ENCODE data around the gene LCE3E.
"Not testable (repeated sequence)": the region's sequence is repeated elsewhere in the genome, so short reads cannot be mapped to it uniquely, and the experiment has no call there.

LCE3E gene

DNA sequence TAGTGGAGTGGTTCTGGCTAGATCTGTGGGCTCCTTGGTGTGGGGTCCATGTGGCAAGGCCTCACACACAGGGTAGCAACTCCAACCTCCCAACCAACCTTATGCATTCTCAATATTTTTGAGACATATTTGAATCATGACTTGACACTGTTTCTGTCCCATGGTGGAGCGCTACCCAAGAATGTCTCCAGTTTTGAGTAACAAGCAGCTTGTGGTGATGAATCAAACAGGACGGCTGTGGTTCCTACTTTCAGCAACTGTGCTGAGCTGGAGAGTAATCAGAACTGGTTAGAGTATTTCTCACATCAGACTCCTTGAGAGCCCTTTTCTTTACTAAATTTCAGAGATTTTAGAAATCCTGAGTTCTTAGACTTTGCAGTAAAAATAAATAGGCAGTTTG lies 10.6 kb upstream of the LCE3E start:
- no peak overlapping the region for H3K4me3 ChIP-seq (replicated peaks; ENCODE audit: low read depth, low read length)
- DNase-seq (ENCODE audit: low read depth) = no peak
- TF ChIP-seq, protein P1, sequence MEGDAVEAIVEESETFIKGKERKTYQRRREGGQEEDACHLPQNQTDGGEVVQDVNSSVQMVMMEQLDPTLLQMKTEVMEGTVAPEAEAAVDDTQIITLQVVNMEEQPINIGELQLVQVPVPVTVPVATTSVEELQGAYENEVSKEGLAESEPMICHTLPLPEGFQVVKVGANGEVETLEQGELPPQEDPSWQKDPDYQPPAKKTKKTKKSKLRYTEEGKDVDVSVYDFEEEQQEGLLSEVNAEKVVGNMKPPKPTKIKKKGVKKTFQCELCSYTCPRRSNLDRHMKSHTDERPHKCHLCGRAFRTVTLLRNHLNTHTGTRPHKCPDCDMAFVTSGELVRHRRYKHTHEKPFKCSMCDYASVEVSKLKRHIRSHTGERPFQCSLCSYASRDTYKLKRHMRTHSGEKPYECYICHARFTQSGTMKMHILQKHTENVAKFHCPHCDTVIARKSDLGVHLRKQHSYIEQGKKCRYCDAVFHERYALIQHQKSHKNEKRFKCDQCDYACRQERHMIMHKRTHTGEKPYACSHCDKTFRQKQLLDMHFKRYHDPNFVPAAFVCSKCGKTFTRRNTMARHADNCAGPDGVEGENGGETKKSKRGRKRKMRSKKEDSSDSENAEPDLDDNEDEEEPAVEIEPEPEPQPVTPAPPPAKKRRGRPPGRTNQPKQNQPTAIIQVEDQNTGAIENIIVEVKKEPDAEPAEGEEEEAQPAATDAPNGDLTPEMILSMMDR (IDR thresholded peaks at IDR 0.05; ENCODE audit: low read length, missing control alignments) = no peak

DNA sequence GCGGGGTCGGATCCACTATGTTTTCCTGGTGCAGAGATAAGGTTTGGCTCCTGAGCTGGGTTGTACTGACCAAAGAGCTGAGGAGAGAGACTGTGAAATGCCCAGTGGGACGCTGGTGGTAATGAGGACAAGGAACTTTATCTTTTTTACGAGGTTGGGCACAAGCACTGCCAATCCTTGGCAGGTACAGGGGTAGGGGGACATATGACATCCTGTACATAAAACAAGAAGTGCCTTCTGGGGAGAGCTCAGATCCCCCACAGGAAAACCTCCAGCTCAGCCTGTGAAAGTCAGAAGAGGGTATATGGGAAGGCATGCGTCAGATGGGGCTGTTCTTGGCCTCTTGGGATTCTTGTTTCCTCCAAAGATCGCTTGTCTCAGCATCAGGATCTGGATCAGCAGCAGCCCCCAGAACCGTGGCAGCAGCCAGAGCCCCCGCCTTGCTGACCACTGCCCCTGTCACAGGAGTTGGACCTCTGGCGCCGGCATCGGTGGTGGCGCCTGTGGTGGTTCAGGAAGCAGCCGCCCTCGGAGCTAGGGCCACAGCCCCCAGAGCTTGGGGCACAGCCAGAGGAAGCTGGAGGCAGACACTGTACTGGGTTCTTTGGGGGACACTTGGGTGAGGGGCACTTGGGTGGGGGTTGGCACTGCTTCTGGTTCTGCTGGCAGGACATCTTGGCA lies 905 bp downstream of the LCE3E start:
- TF ChIP-seq, protein P1 (IDR thresholded peaks at IDR 0.05; ENCODE audit: low read length, missing control alignments) = no peak
- no peak overlapping the region for H3K4me3 ChIP-seq (replicated peaks; ENCODE audit: low read depth, low read length)
- no peak for DNase-seq (ENCODE audit: low read depth)

DNA sequence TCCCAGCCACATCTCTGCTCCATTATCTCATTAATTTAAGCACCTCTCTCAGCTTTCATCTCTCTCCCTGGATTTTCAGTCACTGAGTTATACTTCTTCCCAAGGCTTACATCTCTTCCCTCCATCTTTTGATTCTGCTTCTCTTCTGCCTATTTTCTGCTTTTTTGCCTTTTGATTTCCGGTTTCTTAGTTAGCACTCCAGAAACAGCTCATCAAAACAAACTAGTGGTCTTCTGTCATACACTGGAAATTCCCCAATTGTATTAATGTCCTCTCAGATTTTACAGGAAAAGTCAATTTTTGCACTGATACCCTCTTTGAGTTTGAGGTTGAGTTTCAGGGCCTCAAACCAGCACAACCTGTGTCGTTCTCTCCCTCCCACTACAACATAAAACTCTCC lies 1.5 kb downstream of the LCE3E start:
- H3K4me3 ChIP-seq (replicated peaks; ENCODE audit: low read depth, low read length) = no peak overlapping the region
- TF ChIP-seq, protein P1 (IDR thresholded peaks at IDR 0.05; ENCODE audit: low read length, missing control alignments) = no peak
- DNase-seq (ENCODE audit: low read depth) = no peak

DNA sequence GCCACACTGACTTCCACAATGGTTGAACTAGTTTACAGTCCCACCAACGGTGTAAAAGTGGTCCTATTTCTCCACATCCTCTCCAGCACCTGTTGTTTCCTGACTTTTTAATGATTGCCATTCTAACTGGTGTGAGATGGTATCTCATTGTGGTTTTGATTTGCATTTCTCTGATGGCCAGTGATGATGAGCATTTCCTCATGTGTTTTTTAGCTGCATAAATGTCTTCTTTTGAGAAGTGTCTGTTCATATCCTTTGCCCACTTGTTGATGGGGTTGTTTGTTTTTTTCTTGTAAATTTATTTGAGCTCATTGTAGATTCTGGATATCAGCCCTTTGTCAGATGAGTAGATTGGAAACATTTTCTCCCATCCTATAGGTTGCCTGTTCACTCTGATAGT lies 18.2 kb downstream of the LCE3E start:
- not testable (repeated sequence) for H3K4me3 ChIP-seq (replicated peaks; ENCODE audit: low read depth, low read length); DNase-seq (ENCODE audit: low read depth)

DNA sequence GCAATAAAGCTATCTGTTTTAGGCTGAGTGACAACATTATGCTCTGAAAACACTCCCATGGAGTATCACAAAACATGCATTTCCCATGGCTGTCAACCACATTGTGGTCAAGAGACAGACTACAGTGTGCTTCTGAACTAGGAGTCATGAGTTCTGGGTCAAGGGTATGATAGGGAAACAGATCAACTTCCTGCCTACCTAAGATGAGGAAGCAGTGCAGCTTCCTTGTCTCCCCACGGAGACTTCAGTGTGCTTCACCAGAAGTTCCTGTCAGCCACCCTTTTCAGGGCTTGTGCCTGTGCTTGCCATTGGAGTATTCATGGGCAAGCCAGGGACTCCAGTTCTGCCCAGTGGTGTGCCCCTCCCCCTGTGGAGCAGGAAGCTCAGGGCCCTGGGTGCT lies 19.9 kb downstream of the LCE3E start:
- no peak for DNase-seq (ENCODE audit: low read depth)
- no peak overlapping the region for H3K4me3 ChIP-seq (replicated peaks; ENCODE audit: low read depth, low read length)
- TF ChIP-seq, protein P1 (IDR thresholded peaks at IDR 0.05; ENCODE audit: low read length, missing control alignments) = no peak

DNA sequence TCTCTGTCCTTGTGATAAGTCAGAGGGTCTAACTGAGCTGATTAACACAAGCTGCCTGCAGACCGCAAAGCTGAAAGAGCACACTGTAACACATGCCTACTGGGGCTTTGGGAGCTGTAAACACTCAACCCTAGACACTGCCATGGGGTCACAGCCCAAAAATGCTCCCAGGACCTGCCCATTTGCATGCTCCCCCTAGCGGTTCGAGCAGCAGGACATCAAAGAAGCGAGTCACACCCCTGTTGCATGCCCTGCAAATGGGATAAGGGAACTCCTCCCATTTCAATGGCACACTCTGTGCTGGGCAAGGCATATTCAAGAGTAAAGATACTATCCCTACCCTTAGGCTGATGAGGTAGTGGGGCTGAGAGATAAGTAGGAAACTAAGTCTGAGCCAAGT lies 22.8 kb downstream of the LCE3E start:
- TF ChIP-seq, protein P1 (IDR thresholded peaks at IDR 0.05; ENCODE audit: low read length, missing control alignments) = no peak
- H3K4me3 ChIP-seq (replicated peaks; ENCODE audit: low read depth, low read length) = no peak overlapping the region
- no peak for DNase-seq (ENCODE audit: low read depth)

DNA sequence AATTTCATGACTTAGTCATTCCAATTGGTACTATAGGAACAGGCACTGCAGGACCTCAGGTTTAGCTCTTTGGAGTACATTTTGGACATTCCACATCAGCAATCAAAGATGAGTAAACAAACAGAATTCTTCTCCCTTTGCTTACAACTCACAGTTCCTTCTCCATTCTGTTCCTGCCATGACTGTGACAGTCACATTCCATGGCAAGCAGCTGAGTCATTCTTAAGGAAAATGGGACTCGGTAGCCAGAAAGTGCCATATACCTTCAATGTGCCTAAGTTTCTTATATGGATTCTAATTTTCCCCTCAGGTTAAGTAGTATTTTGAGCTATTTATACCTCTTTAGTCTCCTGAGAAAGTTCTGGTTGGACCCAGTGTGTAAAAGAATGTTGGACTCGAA lies 26.7 kb downstream of the LCE3E start:
- no peak for DNase-seq (ENCODE audit: low read depth)
- TF ChIP-seq, protein P1 (IDR thresholded peaks at IDR 0.05; ENCODE audit: low read length, missing control alignments) = no peak

More for the DNA sequence above, 26.7 kb downstream of the LCE3E start:
- H3K4me3 ChIP-seq (replicated peaks; ENCODE audit: low read depth, low read length) = no peak overlapping the region
